HCEC 1CT (cell line): ENCODE data around the gene MEX3B.
"Not testable (repeated sequence)": the region's sequence is repeated elsewhere in the genome, so short reads cannot be mapped to it uniquely, and the experiment has no call there.

ENCODE experiments used
- DNase-seq: peaks from one replicate; pipeline ENCODE4 v3.0.0-alpha.2; 2017

The MEX3B gene

GRCh38 chr15:81995081-81995480 is 50.7 kb downstream of the MEX3B start:
- DNase-seq, result not testable (repeated sequence)

- DNase-seq, result no peak
Measured at GRCh38 chr15:81992523-81992922, 53.3 kb downstream of the MEX3B start.
